Measurements from ENCODE around the gene DDR2. TPM values are rescaled to one million over a fixed set of nuclear protein-coding genes. Genes with fewer than 3 reads are reported as not detected.

The DDR2 gene
- total RNA-seq, 1 experiment from 2014 or later, result 0.52 TPM

- Histone ChIP-seq H4K5ac (ENCODE audit: insufficient read length, low read depth, low read length) (no peak overlapping the region), H3K56ac (ENCODE audit: insufficient read length, low read depth, low read length) (no peak overlapping the region), H4K20me1 (ENCODE audit: control insufficient read depth, insufficient read depth, insufficient read length) (no peaks in the 10 kb centered on the region), H2BK12ac (ENCODE audit: insufficient read length, low read depth, low read length) (no peak overlapping the region), H3K23ac (ENCODE audit: insufficient read length, low read depth, low read length) (no peak overlapping the region), H2BK20ac (ENCODE audit: low read depth, low read length, poor library complexity, severe bottlenecking) (no peak overlapping the region), H4K91ac (ENCODE audit: insufficient read length, low read depth, low read length) (no peak overlapping the region), H3K4me2 (ENCODE audit: insufficient read depth, insufficient read length, low read length) (no peak overlapping the region), H3K9ac (ENCODE audit: extremely low read depth, insufficient read length, low read length) (no peak overlapping the region), H3K27ac (ENCODE audit: insufficient read length, low read depth, low read length) (no peak overlapping the region), H3K14ac (ENCODE audit: insufficient read depth, low read length) (no peak overlapping the region), H4K8ac (replicated peaks; ENCODE audit: insufficient read length, low read depth, low read length) (no peak overlapping the region), H2BK5ac (ENCODE audit: insufficient read length, low read length) (no peak overlapping the region), H2AFZ (ENCODE audit: low read length) (no peak overlapping the region), H2BK120ac (ENCODE audit: low read depth, low read length, poor library complexity, severe bottlenecking) (no peak overlapping the region), H3K9me3 (ENCODE audit: control insufficient read depth, low read depth, low read length) (no peaks in the 10 kb centered on the region), H3K4ac (ENCODE audit: low read depth, low read length) (no peak overlapping the region), H3K27me3 (ENCODE audit: insufficient read depth, low read length) (no peaks in the 10 kb centered on the region), H2AK5ac (ENCODE audit: insufficient read length, low read length) (no peak overlapping the region), H2BK15ac (ENCODE audit: low read depth, low read length) (no peak overlapping the region), H3T11ph (ENCODE audit: low read length) (no peak overlapping the region), H3K79me1 (ENCODE audit: insufficient read depth, low read depth, low read length, poor library complexity, severe bottlenecking) (no peaks in the 10 kb centered on the region), H3K4me1 (ENCODE audit: insufficient read depth, low read length) (no peaks in the 10 kb centered on the region), H3K18ac (ENCODE audit: insufficient read length, low read depth, low read length) (no peak overlapping the region), H3K23me2 (ENCODE audit: insufficient read length, low read depth, low read length, poor library complexity, severe bottlenecking) (no peaks in the 10 kb centered on the region), H3K79me2 (ENCODE audit: insufficient read depth, low read length) (no peaks in the 10 kb centered on the region)
- no peaks in the 10 kb centered on the region for H3K27me3 Mint-ChIP-seq (ENCODE audit: low read depth)
- WGBS (ENCODE audit: extremely low coverage, insufficient read length, low lambda C conversion rate), result no CpG with 5 or more reads among the region's 3 CpGs
- H3K36me3 Mint-ChIP-seq (ENCODE audit: insufficient read depth in 1 of 3, low read depth in 3 of 3), result no peaks in the 10 kb centered on the region
- H3K4me3 Mint-ChIP-seq, result no peak overlapping the region
- no peaks in the 10 kb centered on the region for H3K9me3 Mint-ChIP-seq
- no peak for DNase-seq
- no peak overlapping the region for H3K27ac Mint-ChIP-seq
- TF ChIP-seq CTCF (conservative IDR thresholded peaks at IDR 0.05), result no peak
- peaks cover 3 to 4% of the 10 kb centered on the region in 2 experiments; a peak in 3 of 4 replicates for H3K4me1 Mint-ChIP-seq
Observed at GRCh38 chr1:162708286-162708685, 76.0 kb downstream of the DDR2 start.
